HUES6 (cell line): ENCODE data around the gene POU3F3.

Experiments
- H3K27ac ChIP-seq: 2 replicates; pipeline ENCODE4 v1.7.0; 2013; ENCODE audit warnings: low read depth, mild to moderate bottlenecking, low read length, inconsistent platforms
- H3K27me3 ChIP-seq: 2 replicates; pipeline ENCODE4 v1.6.1; 2013; ENCODE audit warnings: low read length; ENCODE audit not compliant: control insufficient read depth, insufficient read depth
- H3K36me3 ChIP-seq: 2 replicates; pipeline ENCODE4 v1.6.1; 2013; ENCODE audit warnings: low read length; ENCODE audit not compliant: control insufficient read depth, insufficient read depth
- H3K4me1 ChIP-seq: 2 replicates; pipeline ENCODE4 v1.6.1; 2013; ENCODE audit warnings: low read length; ENCODE audit not compliant: control insufficient read depth, insufficient read depth
- H3K4me3 ChIP-seq: 2 replicates; pipeline ENCODE4 v1.5.1; 2013; ENCODE audit warnings: low read depth, low read length
- H3K9ac ChIP-seq: one replicate; pipeline ENCODE4 v1.6.1; 2013; ENCODE audit warnings: mild to moderate bottlenecking, low read length
- H3K9me3 ChIP-seq: 2 replicates; pipeline ENCODE4 v1.6.1; 2013; ENCODE audit warnings: low read depth, low read length; ENCODE audit not compliant: control insufficient read depth, insufficient read depth

The POU3F3 gene

GRCh38 chr2:104856973-104857261 lies 3.0 kb downstream of the POU3F3 start:
- H3K9me3 ChIP-seq: no peaks in the 10 kb centered on the region
- H3K27me3 ChIP-seq: peaks cover 89% of the 10 kb centered on the region
- H3K4me1 ChIP-seq: peaks cover 14% of the 10 kb centered on the region; the same call in 1 of the 2 replicates
- H3K9ac ChIP-seq: no peak overlapping the region
- H3K27ac ChIP-seq: no peak overlapping the region
- peak overlapping the region; percentile 29 for H3K4me3 ChIP-seq
- H3K36me3 ChIP-seq: no peaks in the 10 kb centered on the region

DNA sequence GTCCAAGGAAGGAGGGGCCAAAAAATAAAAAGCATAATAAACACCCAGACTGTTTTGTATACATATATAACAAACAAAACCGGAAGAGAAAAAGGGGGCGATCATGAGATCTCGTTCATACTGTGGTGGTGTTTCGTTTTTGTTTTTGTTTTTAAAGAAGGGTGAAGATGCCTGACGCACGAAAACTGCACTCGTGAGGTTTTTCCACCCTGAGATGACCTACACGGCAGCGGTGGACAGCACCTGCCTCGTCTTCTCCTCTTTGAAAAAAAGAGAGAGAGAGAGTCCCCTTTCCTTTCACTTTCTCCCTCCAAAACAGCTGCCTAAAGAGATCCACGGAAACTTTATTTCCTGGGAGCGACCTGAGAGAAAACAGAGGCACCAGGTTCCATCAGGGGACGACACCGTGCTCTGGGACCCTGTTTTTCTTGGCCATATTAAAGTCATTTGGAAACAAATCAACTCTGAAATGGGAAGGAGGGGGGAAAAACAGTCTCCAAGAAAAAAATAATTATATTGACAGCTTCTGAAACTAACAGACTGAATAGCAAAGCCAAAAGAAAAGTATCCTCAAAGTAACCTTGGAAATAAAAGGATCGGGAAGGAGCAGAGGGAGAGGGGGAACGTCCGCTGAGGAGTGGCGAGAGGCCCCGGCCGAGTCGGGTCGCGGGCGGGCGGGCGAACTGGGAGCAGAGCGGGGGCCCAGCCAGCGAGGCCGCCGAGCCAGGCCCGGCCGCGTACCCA lies 3.5 kb downstream of the POU3F3 start:
- H3K4me1 ChIP-seq: peaks cover 11% of the 10 kb centered on the region; the same call in 1 of the 2 replicates
- H3K9me3 ChIP-seq: no peaks in the 10 kb centered on the region
- no peak overlapping the region for H3K27ac ChIP-seq
- H3K4me3 ChIP-seq: peak overlapping the region; percentile 22
- H3K27me3 ChIP-seq: peaks cover 89% of the 10 kb centered on the region
- H3K9ac ChIP-seq: no peak overlapping the region
- H3K36me3 ChIP-seq: no peaks in the 10 kb centered on the region

- Histone ChIP-seq H3K9ac (no peak overlapping the region), H3K27ac (no peak overlapping the region), H3K36me3 (no peaks in the 10 kb centered on the region), H3K4me1 (peaks cover 15% of the 10 kb centered on the region; the same call in 1 of the 2 replicates), H3K4me3 (no peak overlapping the region), H3K27me3 (peaks cover 89% of the 10 kb centered on the region), H3K9me3 (no peaks in the 10 kb centered on the region)
These were observed 4.4 kb downstream of the POU3F3 start for GRCh38 chr2:104858006-104858978.

DNA sequence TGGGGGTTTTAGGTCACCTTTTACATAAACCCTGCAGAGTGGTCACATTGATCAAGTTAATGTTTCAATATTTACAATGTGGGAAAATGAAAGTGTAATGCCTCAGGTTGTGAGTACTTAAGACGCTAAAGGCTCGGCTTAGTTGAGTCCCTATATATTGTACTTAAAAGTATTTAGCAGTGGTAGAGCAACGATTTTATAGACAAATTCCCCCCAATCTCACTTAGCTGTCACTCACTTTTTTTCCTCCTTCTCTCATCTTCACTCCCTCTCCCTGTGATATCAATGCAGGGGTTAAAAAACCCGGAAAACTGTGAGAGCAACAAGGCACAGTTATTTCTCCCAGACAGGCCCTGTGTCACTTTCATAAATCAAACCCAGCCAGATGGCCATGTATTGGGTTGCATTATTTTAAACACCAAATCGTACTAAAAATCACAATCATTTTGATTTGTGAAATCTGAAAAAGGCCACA lies 5.4 kb downstream of the POU3F3 start:
- no peak overlapping the region for H3K9ac ChIP-seq
- H3K27me3 ChIP-seq: peaks cover 91% of the 10 kb centered on the region
- H3K4me1 ChIP-seq: peaks cover 21% of the 10 kb centered on the region
- H3K9me3 ChIP-seq: no peaks in the 10 kb centered on the region
- H3K4me3 ChIP-seq: no peak overlapping the region
- no peak overlapping the region for H3K27ac ChIP-seq
- no peaks in the 10 kb centered on the region for H3K36me3 ChIP-seq

DNA sequence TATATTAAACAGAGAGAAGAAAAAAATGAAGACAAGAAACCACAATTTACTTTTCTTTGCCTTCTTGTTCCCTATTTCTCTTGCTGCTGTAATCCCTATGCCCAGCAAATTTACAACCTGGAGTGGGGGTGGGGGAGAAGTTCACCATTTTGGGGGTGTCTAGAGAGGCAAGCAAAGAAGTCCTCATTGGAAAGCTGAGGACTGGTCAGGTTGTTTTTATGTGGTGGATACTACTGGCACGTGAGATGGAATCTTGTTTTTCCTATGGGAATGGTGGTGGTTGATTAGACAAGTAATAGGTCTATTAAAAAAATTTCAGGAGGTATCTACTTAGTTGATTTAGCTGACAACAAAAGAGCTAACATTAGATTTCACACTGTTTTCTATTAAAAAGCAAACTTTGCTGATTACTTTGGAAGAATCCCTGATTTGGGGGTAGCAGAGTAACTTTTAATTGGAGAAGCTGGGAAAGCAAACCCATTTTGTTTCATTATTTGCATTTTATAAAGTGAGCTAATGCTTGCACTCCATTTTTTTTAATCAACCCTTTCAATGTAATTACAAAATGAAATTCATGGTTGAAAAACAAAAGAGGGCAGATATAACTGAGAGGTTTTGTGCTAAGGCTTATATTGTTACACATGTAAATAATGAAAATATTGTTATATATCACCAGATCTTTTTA lies 6.0 kb downstream of the POU3F3 start:
- Histone ChIP-seq H3K9ac (no peak overlapping the region), H3K4me1 (peaks cover 18% of the 10 kb centered on the region), H3K4me3 (no peak overlapping the region), H3K27ac (no peak overlapping the region), H3K36me3 (no peaks in the 10 kb centered on the region), H3K27me3 (peaks cover 91% of the 10 kb centered on the region), H3K9me3 (no peaks in the 10 kb centered on the region)

DNA sequence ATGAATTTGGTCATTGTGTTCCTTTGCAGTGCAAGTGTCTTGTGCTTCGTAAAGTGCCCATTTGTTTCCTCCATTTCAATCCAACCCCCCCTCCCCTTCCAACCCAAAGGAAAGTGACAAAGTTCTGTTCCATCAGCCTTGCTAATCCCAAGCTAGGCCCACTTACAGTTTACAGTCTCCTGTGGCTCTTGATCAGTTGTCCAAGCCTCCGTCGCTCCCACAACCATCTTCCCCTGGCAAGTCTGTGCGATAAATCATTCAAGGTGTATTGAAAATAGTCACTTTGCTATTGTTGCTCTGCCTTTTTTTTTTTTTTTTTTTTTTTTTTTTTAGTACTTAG lies 6.5 kb downstream of the POU3F3 start:
- H3K27me3 ChIP-seq: peaks cover 94% of the 10 kb centered on the region
- H3K36me3 ChIP-seq: no peaks in the 10 kb centered on the region
- no peak overlapping the region for H3K4me3 ChIP-seq
- no peak overlapping the region for H3K9ac ChIP-seq
- H3K27ac ChIP-seq: no peak overlapping the region
- H3K9me3 ChIP-seq: no peaks in the 10 kb centered on the region
- peaks cover 18% of the 10 kb centered on the region for H3K4me1 ChIP-seq

- Histone ChIP-seq H3K27me3 (peaks cover 99% of the 10 kb centered on the region), H3K4me1 (peaks cover 17% of the 10 kb centered on the region), H3K9me3 (no peaks in the 10 kb centered on the region), H3K9ac (no peak overlapping the region), H3K4me3 (peak overlapping the region; percentile 63), H3K27ac (no peak overlapping the region), H3K36me3 (no peaks in the 10 kb centered on the region)
These were observed 7.6 kb downstream of the POU3F3 start for GRCh38 chr2:104861351-104862057.

DNA sequence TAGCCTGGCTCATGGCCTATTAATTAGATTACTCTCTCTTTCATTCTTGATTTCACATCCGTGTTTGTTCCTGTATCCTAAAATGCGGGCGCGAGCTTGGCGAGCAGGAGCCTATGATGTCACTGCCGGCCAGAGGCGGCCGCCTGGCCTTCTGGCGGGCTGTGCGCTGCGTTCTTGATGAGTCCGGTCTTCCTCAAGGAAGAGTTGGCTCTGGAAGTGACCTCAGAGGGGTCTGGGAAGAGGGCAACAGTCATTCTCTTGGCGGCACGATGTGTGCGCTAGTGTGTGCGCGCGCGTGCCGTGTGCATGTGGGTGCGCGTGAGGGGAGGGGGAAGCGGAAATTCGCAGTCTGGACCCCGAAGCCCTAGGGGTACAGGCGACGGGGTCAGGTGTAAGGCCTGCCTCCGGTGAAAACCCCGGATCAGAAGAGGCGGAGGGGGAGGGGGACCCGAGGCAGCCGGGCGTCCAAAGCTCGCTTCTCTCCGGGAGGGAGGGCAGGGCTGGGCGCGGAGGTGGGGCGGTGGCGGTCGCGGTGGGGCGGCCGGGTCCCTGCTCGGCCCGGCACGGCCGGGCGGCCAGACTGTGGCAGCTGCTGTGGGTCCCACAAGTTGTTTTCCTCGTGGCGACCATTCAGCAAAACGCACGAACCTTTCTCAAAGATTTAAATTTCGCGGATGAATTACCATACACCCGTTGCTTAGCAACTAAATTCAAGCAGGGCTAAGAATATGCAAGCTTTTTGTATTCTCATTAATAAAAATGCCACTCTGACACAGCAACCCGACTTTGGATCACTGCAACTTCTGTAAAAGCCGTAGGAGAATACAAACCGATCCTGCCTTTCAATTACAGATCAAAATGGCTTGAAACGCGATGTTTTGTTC lies 8.4 kb downstream of the POU3F3 start:
- peaks cover 19% of the 10 kb centered on the region for H3K4me1 ChIP-seq
- H3K27me3 ChIP-seq: peaks cover 100% of the 10 kb centered on the region
- H3K4me3 ChIP-seq: peak overlapping the region; percentile 63
- no peak overlapping the region for H3K27ac ChIP-seq
- no peaks in the 10 kb centered on the region for H3K36me3 ChIP-seq
- no peaks in the 10 kb centered on the region for H3K9me3 ChIP-seq
- H3K9ac ChIP-seq: no peak overlapping the region

- Histone ChIP-seq H3K9me3 (no peaks in the 10 kb centered on the region), H3K9ac (no peak overlapping the region)
These were observed 9.2 kb downstream of the POU3F3 start for GRCh38 chr2:104863146-104863467.

More at GRCh38 chr2:104863146-104863467, 9.2 kb downstream of the POU3F3 start:
- H3K4me3 ChIP-seq: peak overlapping the region; percentile 40; the same call in 1 of the 2 replicates
- peaks cover 25% of the 10 kb centered on the region for H3K4me1 ChIP-seq
- no peak overlapping the region for H3K27ac ChIP-seq
- no peaks in the 10 kb centered on the region for H3K36me3 ChIP-seq
- H3K27me3 ChIP-seq: peaks cover 100% of the 10 kb centered on the region
